Natural killer cell (primary cell): ENCODE data around the gene CNTFR. TPM values are rescaled to one million over a fixed set of nuclear protein-coding genes. Genes with fewer than 3 reads are reported as not detected.
A peak's percentile ranks its signal among the peaks of the same experiment; 100 is the strongest.

Experiments used
- ATAC-seq, 3 donors: fragments of 150-1000 bp in 2 of 3; fragments of 200-7000 bp in 1 of 3; cut with Tn5 transposase; 1 replicate in 1 of 3; 2 replicates in 2 of 3; pipeline ENCODE4 v1.10.0; 2021; ENCODE audit warnings: mild to moderate bottlenecking in 2 of 3, moderate library complexity in 2 of 3
- DNase-seq, 2 donors: peaks; one replicate each; pipeline versions ENCODE4 v3.0.0 to v3.0.0-alpha.2; 2013 to 2021; ENCODE audit warnings: mixed read lengths in 1 of 2
- H3K27ac ChIP-seq: one replicate; pipeline ENCODE4 v1.5.1; 2013; ENCODE audit warnings: mild to moderate bottlenecking, low read length
- H3K27me3 ChIP-seq: one replicate; pipeline ENCODE4 v1.6.1; 2013; ENCODE audit warnings: low read length; ENCODE audit not compliant: control insufficient read depth, insufficient read depth
- H3K36me3 ChIP-seq: one replicate; pipeline ENCODE4 v1.6.1; 2013; ENCODE audit warnings: low read length; ENCODE audit not compliant: control insufficient read depth, insufficient read depth
- H3K4me1 ChIP-seq: one replicate; pipeline ENCODE4 v1.6.1; 2013; ENCODE audit warnings: low read length; ENCODE audit not compliant: control insufficient read depth, insufficient read depth
- H3K4me3 ChIP-seq: one replicate; pipeline ENCODE4 v1.5.1; 2013; ENCODE audit warnings: low read length
- H3K9me3 ChIP-seq: one replicate; pipeline ENCODE4 v1.6.1; 2013; ENCODE audit warnings: low read length; ENCODE audit not compliant: control insufficient read depth, insufficient read depth
- H3K27ac Mint-ChIP-seq, 2 donors: one replicate each; pipeline ENCODE4 v1.8.0; 2022; ENCODE audit warnings: mild to moderate bottlenecking in 2 of 2, mixed read lengths in 2 of 2, moderate library complexity in 1 of 2
- H3K27me3 Mint-ChIP-seq, 2 donors: one replicate each; pipeline ENCODE4 v1.8.0; 2022; ENCODE audit warnings: low read depth in 2 of 2, mixed read lengths in 2 of 2
- H3K36me3 Mint-ChIP-seq: one replicate; pipeline ENCODE4 v1.8.0; 2022; ENCODE audit warnings: mixed read lengths
- H3K4me1 Mint-ChIP-seq, 2 donors: one replicate each; pipeline ENCODE4 v1.8.0; 2022; ENCODE audit warnings: mixed read lengths in 2 of 2
- H3K4me3 Mint-ChIP-seq: one replicate; pipeline ENCODE4 v1.8.0; 2022; ENCODE audit warnings: mild to moderate bottlenecking, moderate library complexity, mixed read lengths
- H3K9me3 Mint-ChIP-seq, 2 donors: one replicate each; pipeline ENCODE4 v1.8.0; 2022; ENCODE audit warnings: mixed read lengths in 2 of 2
- WGBS: methylation state at CpG from one replicate; pipeline ENCODE4 v1.1.7; 2013; ENCODE audit warnings: missing lambda C conversion rate; ENCODE audit not compliant: insufficient coverage; 5-methylcytosine and 5-hydroxymethylcytosine counted together
- intact Hi-C: fragments of 100-400 bp; cut with micrococcal nuclease; formaldehyde crosslinking; loops from one replicate; pipeline ENCODE4 v1.14.2; 2022
- total RNA-seq, 4 donors: library from RNA; stranded (reverse); fragments of 120-200 nt in 1 of 4; gene quantifications; one replicate each; pipeline versions ENCODE4 v1.2.3 to v1.2.4, GENCODE V29; 2013 to 2022
- TF ChIP-seq, protein P1 (sequence below): fragments of 200-600 bp; IDR thresholded peaks from one replicate; pipeline ENCODE4 v1.8.0; 2022; ENCODE audit warnings: antibody characterized with exemption

The CNTFR gene
- total RNA-seq, 3 donors from 2014 or later (not counting 1 experiment from before 2014, with no cell fraction given): not detected

DNA sequence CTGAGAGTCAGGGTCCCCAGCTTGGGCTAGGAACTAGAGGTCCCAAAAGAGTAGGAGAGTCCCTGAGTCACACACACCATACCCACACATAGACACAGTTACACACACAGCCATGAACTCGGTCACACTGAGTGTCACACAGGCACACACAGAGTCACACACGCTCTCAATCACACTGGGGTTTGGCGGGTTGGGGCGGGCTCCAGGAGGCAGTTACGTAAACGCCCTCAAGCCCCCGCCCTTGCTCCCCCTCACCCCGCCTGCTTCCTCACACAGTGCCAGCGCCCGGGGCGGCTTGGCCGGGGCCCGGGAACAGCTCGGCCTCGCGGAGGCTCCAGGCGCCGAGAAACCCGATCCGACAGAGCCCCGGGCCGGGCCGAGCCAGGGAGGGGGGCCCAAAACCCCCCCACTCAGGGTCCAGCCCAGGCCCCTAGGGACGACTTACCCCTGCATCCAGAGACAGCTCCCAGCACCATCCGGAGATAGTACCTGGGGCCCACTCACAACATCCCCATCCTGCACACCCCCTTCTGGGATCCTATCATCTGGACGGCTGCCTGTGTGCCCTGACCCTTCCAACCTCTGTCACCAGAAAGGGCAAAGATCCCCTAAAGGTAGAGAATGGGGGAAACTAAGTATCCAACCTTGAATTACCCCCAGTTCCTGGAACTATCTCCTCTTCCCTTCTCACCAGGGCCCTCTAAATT, 3.5 kb upstream of the CNTFR start:
- peak in 2 of 3 donors; percentile 48 for ATAC-seq

DNA sequence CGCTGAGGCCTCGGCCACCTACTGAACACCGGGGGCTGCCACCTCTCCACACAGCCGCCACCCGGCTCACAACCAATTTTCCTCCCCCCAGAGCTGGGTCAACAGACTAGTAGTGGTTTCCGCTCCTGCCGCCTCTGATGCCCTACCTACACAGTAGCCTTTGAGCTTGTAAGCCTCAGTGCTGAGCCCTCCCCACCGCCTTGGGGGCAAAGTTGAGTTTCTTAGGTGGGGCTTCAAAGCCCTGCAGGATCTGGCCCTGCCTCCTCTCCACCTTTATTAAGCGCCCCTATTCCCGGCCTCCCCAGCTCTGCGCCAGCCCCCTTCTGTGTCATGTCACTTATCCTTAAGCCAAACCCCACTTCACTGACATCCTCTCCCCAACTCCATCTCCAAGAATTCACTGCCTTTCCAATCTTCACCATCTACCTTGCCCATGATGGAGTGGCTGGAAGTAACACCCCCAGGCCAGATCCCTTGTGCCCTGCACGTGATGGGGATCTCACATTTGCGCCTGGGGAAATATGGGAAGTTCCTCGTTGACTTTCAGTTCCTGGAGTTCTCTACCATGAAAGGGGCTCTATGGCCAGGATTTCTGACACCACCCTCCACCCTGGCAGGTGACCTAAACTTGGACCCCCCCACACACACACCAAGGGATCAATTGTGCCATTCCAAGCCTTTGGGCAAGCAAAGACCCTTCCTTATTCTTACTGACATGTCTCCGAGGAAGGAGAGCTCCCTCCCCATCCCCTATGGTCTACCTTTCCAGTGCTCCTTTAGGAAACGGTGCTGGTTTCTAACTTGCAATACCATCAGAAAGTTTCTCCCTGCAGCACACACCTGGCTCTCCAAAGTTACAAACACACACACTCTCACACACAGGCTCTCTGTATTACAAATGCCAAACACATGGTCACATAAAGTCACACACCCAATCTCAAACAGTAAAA, 2.7 kb upstream of the CNTFR start:
- no peak for ATAC-seq
- 13% methylated on average over 16 of the region's 16 CpGs for WGBS
- intact Hi-C loops: loop anchor here (5.0 kb wide), 1 partner anchor 155 kb away; no protein-coding TSS in a partner anchor
- no peak overlapping the region for H3K4me3 ChIP-seq
- H3K4me1 ChIP-seq: peaks cover 28% of the 10 kb centered on the region
- TF ChIP-seq, protein P1, sequence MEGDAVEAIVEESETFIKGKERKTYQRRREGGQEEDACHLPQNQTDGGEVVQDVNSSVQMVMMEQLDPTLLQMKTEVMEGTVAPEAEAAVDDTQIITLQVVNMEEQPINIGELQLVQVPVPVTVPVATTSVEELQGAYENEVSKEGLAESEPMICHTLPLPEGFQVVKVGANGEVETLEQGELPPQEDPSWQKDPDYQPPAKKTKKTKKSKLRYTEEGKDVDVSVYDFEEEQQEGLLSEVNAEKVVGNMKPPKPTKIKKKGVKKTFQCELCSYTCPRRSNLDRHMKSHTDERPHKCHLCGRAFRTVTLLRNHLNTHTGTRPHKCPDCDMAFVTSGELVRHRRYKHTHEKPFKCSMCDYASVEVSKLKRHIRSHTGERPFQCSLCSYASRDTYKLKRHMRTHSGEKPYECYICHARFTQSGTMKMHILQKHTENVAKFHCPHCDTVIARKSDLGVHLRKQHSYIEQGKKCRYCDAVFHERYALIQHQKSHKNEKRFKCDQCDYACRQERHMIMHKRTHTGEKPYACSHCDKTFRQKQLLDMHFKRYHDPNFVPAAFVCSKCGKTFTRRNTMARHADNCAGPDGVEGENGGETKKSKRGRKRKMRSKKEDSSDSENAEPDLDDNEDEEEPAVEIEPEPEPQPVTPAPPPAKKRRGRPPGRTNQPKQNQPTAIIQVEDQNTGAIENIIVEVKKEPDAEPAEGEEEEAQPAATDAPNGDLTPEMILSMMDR: peak; percentile 9
- Mint-ChIP-seq H3K4me1 (peaks cover 9 to 41% of the 10 kb centered on the region in 2 donors), H3K27ac (no peak overlapping the region), H3K9me3 (no peaks in the 10 kb centered on the region), H3K4me3 (peak overlapping the region; percentile 55), H3K36me3 (no peaks in the 10 kb centered on the region), H3K27me3 (peaks cover 48 to 66% of the 10 kb centered on the region in 2 donors)
- H3K27ac ChIP-seq: no peak overlapping the region
- H3K27me3 ChIP-seq: peaks cover 40% of the 10 kb centered on the region
- H3K36me3 ChIP-seq: no peaks in the 10 kb centered on the region
- DNase-seq: no peak
- no peaks in the 10 kb centered on the region for H3K9me3 ChIP-seq

More for the DNA sequence above, 3.5 kb upstream of the CNTFR start:
- WGBS: 6% methylated on average over 26 of the region's 26 CpGs
- peaks cover 28% of the 10 kb centered on the region for H3K4me1 ChIP-seq
- intact Hi-C loops: loop anchor here (5.0 kb wide), 1 partner anchor 156 kb away; no protein-coding TSS in a partner anchor
- no peaks in the 10 kb centered on the region for H3K9me3 ChIP-seq
- Mint-ChIP-seq H3K27ac (no peak overlapping the region), H3K4me1 (peaks cover 9 to 41% of the 10 kb centered on the region in 2 donors), H3K4me3 (peak overlapping the region; percentile 55), H3K27me3 (peaks cover 41 to 67% of the 10 kb centered on the region in 2 donors), H3K36me3 (no peaks in the 10 kb centered on the region), H3K9me3 (no peaks in the 10 kb centered on the region)
- H3K27ac ChIP-seq: no peak overlapping the region
- no peak overlapping the region for H3K4me3 ChIP-seq
- TF ChIP-seq, protein P1: no peak
- H3K36me3 ChIP-seq: no peaks in the 10 kb centered on the region
- H3K27me3 ChIP-seq: peaks cover 40% of the 10 kb centered on the region
- DNase-seq: peak in 1 of 2 donors; percentile 34

DNA sequence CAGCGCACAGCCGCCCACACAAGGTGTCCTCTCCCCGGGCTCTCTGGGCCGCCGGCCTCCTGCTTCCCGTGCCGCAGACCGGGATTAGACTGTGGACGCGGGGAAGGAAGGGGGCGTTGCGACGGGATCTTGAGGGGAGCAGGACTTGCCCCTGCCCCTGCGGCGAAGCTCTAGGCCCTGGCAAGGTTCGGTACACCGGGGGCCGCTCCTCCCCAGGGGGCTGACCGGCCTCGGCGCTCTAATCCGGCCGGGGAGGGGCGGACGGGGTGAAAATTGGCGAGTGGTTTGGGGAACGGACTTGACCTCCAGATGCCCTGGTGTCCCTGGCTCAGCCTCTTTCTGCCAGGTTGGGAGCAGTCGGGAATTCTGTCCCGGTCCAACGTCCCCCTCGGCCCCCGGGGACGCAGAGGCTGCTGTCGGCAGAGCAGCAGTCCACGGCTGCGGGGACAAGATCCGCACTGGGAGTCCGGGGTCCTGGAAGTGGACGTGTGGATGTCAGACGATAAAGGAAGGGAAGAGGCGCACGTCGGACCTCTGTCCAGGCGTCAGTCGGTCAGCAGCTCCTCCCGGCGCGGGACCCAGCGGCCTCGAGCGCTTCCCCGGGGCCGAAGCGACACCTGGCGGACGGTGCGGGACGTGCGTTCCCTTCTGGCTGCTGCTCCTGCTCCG, 1.9 kb upstream of the CNTFR start:
- H3K27me3 ChIP-seq: peaks cover 40% of the 10 kb centered on the region
- TF ChIP-seq, protein P1: peak; percentile 86
- Mint-ChIP-seq H3K27me3 (peaks cover 54 to 68% of the 10 kb centered on the region in 2 donors), H3K4me3 (peak overlapping the region; percentile 55), H3K36me3 (no peaks in the 10 kb centered on the region), H3K4me1 (peaks cover 9 to 41% of the 10 kb centered on the region in 2 donors), H3K9me3 (no peaks in the 10 kb centered on the region), H3K27ac (no peak overlapping the region)
- no peak overlapping the region for H3K27ac ChIP-seq
- DNase-seq (peak; percentile 77 to 86), ATAC-seq (peak; percentile 83 to 89 (median 87))
- H3K36me3 ChIP-seq: no peaks in the 10 kb centered on the region
- intact Hi-C loops: loop anchor here (5.0 kb wide), 1 partner anchor 154 kb away; no protein-coding TSS in a partner anchor
- WGBS: 2% methylated on average over 59 of the region's 60 CpGs
- H3K9me3 ChIP-seq: no peaks in the 10 kb centered on the region
- H3K4me3 ChIP-seq: peak overlapping the region; percentile 20
- H3K4me1 ChIP-seq: peaks cover 28% of the 10 kb centered on the region
